ENCODE measurements around the gene DYNC1LI2.

The DYNC1LI2 gene

DNA sequence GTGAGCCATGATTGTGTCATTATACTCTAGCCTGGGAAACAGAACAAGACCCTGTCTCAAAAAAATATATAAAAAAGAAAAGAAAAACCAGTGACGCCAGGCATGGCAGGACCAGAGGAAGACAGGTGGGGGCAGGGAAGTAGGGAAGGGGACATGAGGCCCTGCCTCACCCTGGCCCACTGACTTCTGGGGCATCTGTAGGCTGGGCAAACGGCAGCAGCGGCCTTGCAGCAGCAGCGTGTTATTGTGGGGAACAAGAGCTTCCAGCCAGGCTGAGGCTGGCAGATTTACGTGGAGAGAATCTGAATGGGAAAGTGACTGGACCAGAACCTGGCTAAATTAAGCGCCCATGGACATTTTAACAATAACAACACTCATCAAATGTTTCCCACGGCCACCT is 74.2 kb downstream of the DYNC1LI2 start:
- H3K4me2 ChIP-seq, result no peak overlapping the region
- no peaks in the 10 kb centered on the region for H3K36me3 ChIP-seq (ENCODE audit: insufficient read depth)
- H3K79me2 ChIP-seq (ENCODE audit: insufficient read depth, low read depth), result no peaks in the 10 kb centered on the region
- no peaks in the 10 kb centered on the region for H3K4me1 ChIP-seq (ENCODE audit: low read depth, poor library complexity, severe bottlenecking)
- no peak overlapping the region for H3K4me3 ChIP-seq (IDR thresholded peaks at IDR 0.05; ENCODE audit: insufficient read depth, low read depth, low read length)
- H4K20me1 ChIP-seq (ENCODE audit: insufficient read depth), result no peaks in the 10 kb centered on the region
- TF ChIP-seq, protein P1, sequence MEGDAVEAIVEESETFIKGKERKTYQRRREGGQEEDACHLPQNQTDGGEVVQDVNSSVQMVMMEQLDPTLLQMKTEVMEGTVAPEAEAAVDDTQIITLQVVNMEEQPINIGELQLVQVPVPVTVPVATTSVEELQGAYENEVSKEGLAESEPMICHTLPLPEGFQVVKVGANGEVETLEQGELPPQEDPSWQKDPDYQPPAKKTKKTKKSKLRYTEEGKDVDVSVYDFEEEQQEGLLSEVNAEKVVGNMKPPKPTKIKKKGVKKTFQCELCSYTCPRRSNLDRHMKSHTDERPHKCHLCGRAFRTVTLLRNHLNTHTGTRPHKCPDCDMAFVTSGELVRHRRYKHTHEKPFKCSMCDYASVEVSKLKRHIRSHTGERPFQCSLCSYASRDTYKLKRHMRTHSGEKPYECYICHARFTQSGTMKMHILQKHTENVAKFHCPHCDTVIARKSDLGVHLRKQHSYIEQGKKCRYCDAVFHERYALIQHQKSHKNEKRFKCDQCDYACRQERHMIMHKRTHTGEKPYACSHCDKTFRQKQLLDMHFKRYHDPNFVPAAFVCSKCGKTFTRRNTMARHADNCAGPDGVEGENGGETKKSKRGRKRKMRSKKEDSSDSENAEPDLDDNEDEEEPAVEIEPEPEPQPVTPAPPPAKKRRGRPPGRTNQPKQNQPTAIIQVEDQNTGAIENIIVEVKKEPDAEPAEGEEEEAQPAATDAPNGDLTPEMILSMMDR (conservative IDR thresholded peaks at IDR 0.05; ENCODE audit: low read depth, low read length), result no peak
- H2AFZ ChIP-seq (ENCODE audit: low read depth), result no peak overlapping the region
- H3K27me3 ChIP-seq (ENCODE audit: insufficient read depth, low read depth), result no peaks in the 10 kb centered on the region
- no peak overlapping the region for H3K9ac ChIP-seq
- no peak overlapping the region for H3K27ac ChIP-seq

DNA sequence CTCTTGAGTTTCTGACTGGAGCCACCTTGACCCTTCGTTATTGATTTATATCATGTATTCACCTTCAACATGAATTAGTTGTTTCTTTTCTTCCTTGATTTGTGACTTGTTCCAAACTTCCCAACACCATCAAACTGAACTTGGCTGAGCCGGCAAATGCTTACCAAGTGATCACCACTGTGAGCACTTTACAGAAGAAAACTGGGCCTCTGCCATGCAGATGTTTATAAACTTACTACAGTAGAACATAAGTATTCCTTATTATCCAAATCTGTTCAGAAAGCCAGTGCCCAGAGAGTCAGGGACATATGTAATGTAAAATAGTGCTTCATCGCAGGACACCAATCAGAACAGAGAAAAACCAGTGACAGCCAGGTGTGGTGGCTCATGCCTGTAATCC is 74.8 kb downstream of the DYNC1LI2 start:
- Histone ChIP-seq H3K79me2 (ENCODE audit: insufficient read depth, low read depth) (no peaks in the 10 kb centered on the region), H2AFZ (ENCODE audit: low read depth) (no peak overlapping the region), H3K27ac (no peak overlapping the region), H3K9ac (no peak overlapping the region), H3K4me2 (no peak overlapping the region), H4K20me1 (ENCODE audit: insufficient read depth) (no peaks in the 10 kb centered on the region), H3K27me3 (ENCODE audit: insufficient read depth, low read depth) (no peaks in the 10 kb centered on the region), H3K36me3 (ENCODE audit: insufficient read depth) (no peaks in the 10 kb centered on the region), H3K4me3 (IDR thresholded peaks at IDR 0.05; ENCODE audit: insufficient read depth, low read depth, low read length) (no peak overlapping the region), H3K4me1 (ENCODE audit: low read depth, poor library complexity, severe bottlenecking) (no peaks in the 10 kb centered on the region)
- TF ChIP-seq, protein P1 (conservative IDR thresholded peaks at IDR 0.05; ENCODE audit: low read depth, low read length), result no peak

DNA sequence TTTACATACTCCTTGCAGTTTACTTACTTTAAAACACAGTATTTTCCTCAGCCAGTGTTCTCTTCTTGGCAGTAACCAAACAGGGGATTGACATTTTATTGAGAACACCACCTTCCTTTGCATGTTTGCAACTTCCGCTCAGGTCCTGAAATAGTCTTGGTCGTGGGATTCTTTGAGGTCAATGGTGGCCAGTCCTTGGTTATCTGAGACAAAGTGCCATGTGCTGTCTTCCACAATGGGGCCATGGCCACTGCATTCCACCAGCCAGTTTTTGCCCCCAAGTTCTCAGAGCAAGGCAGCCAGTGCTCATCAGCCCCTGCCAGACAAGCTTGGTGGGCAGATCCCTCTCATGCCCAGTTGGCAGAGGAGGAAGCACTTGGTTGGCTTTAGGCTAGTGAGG is 77.7 kb downstream of the DYNC1LI2 start:
- TF ChIP-seq, protein P1 (conservative IDR thresholded peaks at IDR 0.05; ENCODE audit: low read depth, low read length), result no peak

More for the DNA sequence above, 77.7 kb downstream of the DYNC1LI2 start:
- no peaks in the 10 kb centered on the region for H3K79me2 ChIP-seq (ENCODE audit: insufficient read depth, low read depth)
- no peak overlapping the region for H3K9ac ChIP-seq
- no peaks in the 10 kb centered on the region for H3K4me1 ChIP-seq (ENCODE audit: low read depth, poor library complexity, severe bottlenecking)
- H3K27ac ChIP-seq, result no peak overlapping the region
- H2AFZ ChIP-seq (ENCODE audit: low read depth), result no peak overlapping the region
- no peaks in the 10 kb centered on the region for H3K36me3 ChIP-seq (ENCODE audit: insufficient read depth)
- no peak overlapping the region for H3K4me3 ChIP-seq (IDR thresholded peaks at IDR 0.05; ENCODE audit: insufficient read depth, low read depth, low read length)
- no peaks in the 10 kb centered on the region for H4K20me1 ChIP-seq (ENCODE audit: insufficient read depth)
- no peak overlapping the region for H3K4me2 ChIP-seq
- no peaks in the 10 kb centered on the region for H3K27me3 ChIP-seq (ENCODE audit: insufficient read depth, low read depth)

Data from KMS-11 (cell line).